Activated CD4-positive, alpha-beta memory T cell treated with anti-CD3 and anti-CD28 coated beads for 36 hours (primary cell): Measurements from ENCODE around the gene RPL39. TPM values are rescaled to one million over a fixed set of nuclear protein-coding genes. Genes with fewer than 3 reads are reported as not detected.

Experiments
- CTCF ChIA-PET: fragments of 350-600 bp; sonication (Branson Sonifier 250); formaldehyde crosslinking; loops from one replicate; lab custom pipeline; 2021; ENCODE audit warnings: antibody characterized with exemption, inconsistent platforms; lab: Charles Lee
- POLR2A ChIA-PET: fragments of 350-600 bp; sonication (Branson Sonifier 250); formaldehyde crosslinking; loops from one replicate; lab custom pipeline; 2021; ENCODE audit warnings: antibody characterized with exemption; lab: Charles Lee
- DNase-seq: peaks from one replicate; pipeline ENCODE4 v3.0.0-alpha.2; 2020
- H3K27ac Mint-ChIP-seq: one replicate; pipeline ENCODE4 v1.8.0; 2021; ENCODE audit warnings: mixed read lengths
- H3K27me3 Mint-ChIP-seq: one replicate; pipeline ENCODE4 v1.8.0; 2021; ENCODE audit warnings: mixed read lengths
- H3K36me3 Mint-ChIP-seq: one replicate; pipeline ENCODE4 v1.8.0; 2021; ENCODE audit warnings: mixed read lengths
- H3K4me1 Mint-ChIP-seq: one replicate; pipeline ENCODE4 v1.8.0; 2021; ENCODE audit warnings: low read depth, mixed read lengths
- H3K4me3 Mint-ChIP-seq: one replicate; pipeline ENCODE4 v1.8.0; 2021; ENCODE audit warnings: mild to moderate bottlenecking, mixed read lengths
- H3K9me3 Mint-ChIP-seq: one replicate; pipeline ENCODE4 v1.8.0; 2021; ENCODE audit warnings: mixed read lengths
- intact Hi-C: fragments of 100-400 bp; cut with micrococcal nuclease; formaldehyde crosslinking; loops from one replicate; pipeline ENCODE4 v1.15.1; 2023
- total RNA-seq, 2 experiments: library from RNA; stranded (reverse); gene quantifications; one replicate each; pipeline ENCODE4 v1.2.3, GENCODE V29; 2021

The RPL39 gene
- total RNA-seq, 2 experiments from 2014 or later, result 2,669 to 2,681 TPM

GRCh38 chrX:119760026-119760877 is 31.2 kb downstream of the RPL39 start:
- Mint-ChIP-seq H3K9me3 (no peaks in the 10 kb centered on the region), H3K4me1 (peaks cover 27% of the 10 kb centered on the region), H3K27ac (no peak overlapping the region), H3K4me3 (no peak overlapping the region), H3K36me3 (no peaks in the 10 kb centered on the region), H3K27me3 (no peaks in the 10 kb centered on the region)
- CTCF ChIA-PET, result interaction anchor here (1.2 to 1.4 kb wide), 3 partner anchors 9 to 31 kb away, joined by 3 to 5 read pairs (median 3); no protein-coding TSS in a partner anchor
- POLR2A ChIA-PET, result no interaction called here
- no peak for DNase-seq
- intact Hi-C loops, result no loop called here

DNA sequence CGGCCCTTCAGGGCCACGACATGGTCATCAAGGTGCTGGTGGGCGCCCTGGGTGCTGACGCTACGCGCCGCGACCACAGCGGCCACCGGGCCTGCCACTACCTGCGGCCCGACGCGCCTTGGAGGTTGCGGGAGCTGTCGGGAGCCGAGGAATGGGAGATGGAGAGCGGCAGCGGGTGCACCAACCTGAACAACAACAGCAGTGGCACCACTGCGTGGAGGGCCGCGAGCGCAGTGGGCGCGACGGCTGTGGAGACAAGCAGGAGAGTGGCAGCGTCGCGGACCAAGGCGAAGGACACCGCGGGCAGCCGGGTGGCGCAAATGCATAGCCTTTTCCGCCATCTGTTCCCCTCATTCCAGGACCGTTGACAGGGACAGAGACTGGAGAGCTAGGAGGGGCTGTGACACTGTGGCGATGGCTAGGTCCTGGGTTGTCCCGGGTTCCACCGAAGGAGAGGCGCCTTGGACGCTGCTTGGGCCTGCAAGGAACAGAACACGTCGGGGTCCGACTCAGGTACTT is 32.1 kb downstream of the RPL39 start:
- H3K27ac Mint-ChIP-seq, result no peak overlapping the region
- peak overlapping the region; percentile 12 for H3K4me3 Mint-ChIP-seq
- ChIA-PET CTCF (interaction anchor here (1.2 to 2.2 kb wide), 4 partner anchors 10 to 243 kb away, joined by 3 to 9 read pairs (median 4); no protein-coding TSS in a partner anchor), POLR2A (interaction anchor here (0.7 to 2.3 kb wide), 3 partner anchors 25 to 111 kb away, joined by 3 to 6 read pairs (median 3); no protein-coding TSS in a partner anchor)
- no peaks in the 10 kb centered on the region for H3K27me3 Mint-ChIP-seq
- intact Hi-C loops, result loop anchor here (5.0 to 10.0 kb wide), 3 partner anchors 113 to 1548 kb away; partner anchors contain the start of genes NDUFA1 and RNF113A
- no peaks in the 10 kb centered on the region for H3K36me3 Mint-ChIP-seq
- no peaks in the 10 kb centered on the region for H3K9me3 Mint-ChIP-seq
- DNase-seq, result no peak
- H3K4me1 Mint-ChIP-seq, result peaks cover 35% of the 10 kb centered on the region

- DNase-seq, result peak; percentile 51
- Mint-ChIP-seq H3K27me3 (no peaks in the 10 kb centered on the region), H3K4me1 (peaks cover 40% of the 10 kb centered on the region), H3K27ac (no peak overlapping the region), H3K9me3 (no peaks in the 10 kb centered on the region), H3K4me3 (peak overlapping the region; percentile 12), H3K36me3 (no peaks in the 10 kb centered on the region)
- ChIA-PET CTCF (interaction anchor here (1.0 to 2.2 kb wide), 8 partner anchors 10 to 243 kb away, joined by 3 to 9 read pairs (median 4); no protein-coding TSS in a partner anchor), POLR2A (interaction anchor here (0.5 to 2.3 kb wide), 9 partner anchors 16 to 216 kb away, joined by 3 to 9 read pairs (median 3); partner anchors contain the start of genes RPL39 and SEPTIN6)
- intact Hi-C loops, result loop anchor here (5.0 to 10.0 kb wide), 3 partner anchors 114 to 1549 kb away; partner anchors contain the start of genes NDUFA1 and RNF113A
Observed at GRCh38 chrX:119758731-119759247, 32.6 kb downstream of the RPL39 start.

DNA sequence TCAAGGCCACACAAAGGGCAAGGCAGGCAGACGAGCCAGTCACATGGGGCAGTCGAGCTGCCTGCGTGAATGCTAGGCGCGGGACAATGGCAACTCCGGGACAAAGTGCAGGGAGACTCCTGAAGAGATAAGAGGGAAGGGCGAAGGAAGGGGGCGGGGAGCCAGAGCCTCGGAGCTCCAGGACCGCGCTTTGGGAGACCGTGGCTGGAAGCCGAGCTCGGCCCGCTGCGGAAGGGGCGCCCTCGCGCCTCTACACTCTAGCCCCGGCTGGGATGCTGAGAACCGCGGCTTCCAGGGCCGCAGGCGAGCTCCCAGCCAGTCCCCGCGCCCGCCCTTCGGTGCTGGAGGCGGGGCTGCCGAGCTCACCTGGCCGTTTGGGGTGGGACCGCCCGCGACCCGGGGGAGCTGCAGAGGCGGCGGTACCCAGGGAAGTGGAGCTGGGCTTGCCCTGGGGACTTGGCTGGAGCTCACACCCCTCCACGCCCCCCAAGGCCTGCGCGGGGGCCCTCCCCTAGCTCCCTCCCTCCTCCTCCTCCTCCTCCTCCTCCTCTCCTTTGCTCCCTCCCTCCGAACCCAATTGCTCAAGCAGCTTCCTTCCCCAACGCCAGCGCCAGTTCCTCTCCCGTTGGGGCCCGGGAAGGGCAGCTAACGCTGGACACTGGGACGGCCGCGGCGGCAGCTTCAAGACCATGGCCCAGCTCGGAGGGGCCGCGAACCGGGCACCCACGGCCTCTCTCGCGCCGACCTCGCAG is 33.3 kb downstream of the RPL39 start, which contains the start of gene SOWAHD:
Gene SOWAHD (plus strand): TSS at position 610 of the 752 bp plus-strand sequence. CDS start 80 bp downstream, at position 690.
- CTCF ChIA-PET, result interaction anchor here (1.0 to 3.3 kb wide), 7 partner anchors 27 to 242 kb away, joined by 3 to 12 read pairs (median 4); partner anchors contain the start of gene RPL39
- intact Hi-C loops, result loop anchor here (2.0 to 10.0 kb wide), 5 partner anchors 65 to 1549 kb away; partner anchors contain the start of genes NDUFA1, NKRF, RNF113A and SEPTIN6
- peaks cover 40% of the 10 kb centered on the region for H3K4me1 Mint-ChIP-seq
- H3K27me3 Mint-ChIP-seq, result no peaks in the 10 kb centered on the region
- peak within 1 kb of the TSS; percentile 68 for H3K4me3 Mint-ChIP-seq
- H3K27ac Mint-ChIP-seq, result peak within 1 kb of the TSS; percentile 61
- peak; percentile 26 for DNase-seq
- no peaks in the 10 kb centered on the region for H3K9me3 Mint-ChIP-seq
- H3K36me3 Mint-ChIP-seq, result no peaks in the 10 kb centered on the region
- POLR2A ChIA-PET, result interaction anchor here (0.5 to 2.3 kb wide), 11 partner anchors 17 to 216 kb away, joined by 3 to 9 read pairs (median 4); partner anchors contain the start of genes NDUFA1, RNF113A, RPL39 and SEPTIN6

DNA sequence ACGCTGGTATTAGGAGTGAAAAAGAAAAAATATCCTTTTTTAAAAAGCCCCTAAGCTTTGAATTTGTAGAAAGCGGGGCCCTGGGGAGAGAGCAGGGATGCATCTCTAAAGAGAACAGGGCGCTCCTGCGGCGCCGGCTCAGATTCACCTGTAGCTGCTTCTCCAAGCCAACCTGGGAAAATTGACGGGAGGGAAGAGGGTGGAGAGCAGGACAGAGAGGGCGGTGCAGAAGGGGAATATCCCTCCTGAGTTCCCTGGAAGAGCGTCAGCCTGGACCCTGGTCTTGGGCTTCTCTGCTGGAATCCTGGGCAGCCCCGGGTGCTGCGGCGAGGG is 33.8 kb downstream of the RPL39 start:
- POLR2A ChIA-PET, result interaction anchor here (1.2 to 2.3 kb wide), 8 partner anchors 17 to 114 kb away, joined by 3 to 9 read pairs (median 5); partner anchors contain the start of genes NDUFA1, RNF113A, RPL39 and SEPTIN6
- CTCF ChIA-PET, result interaction anchor here (1.0 to 3.3 kb wide), 5 partner anchors 28 to 242 kb away, joined by 3 to 12 read pairs (median 4); partner anchors contain the start of gene RPL39
- Mint-ChIP-seq H3K4me1 (peaks cover 40% of the 10 kb centered on the region), H3K27me3 (no peaks in the 10 kb centered on the region), H3K36me3 (no peaks in the 10 kb centered on the region), H3K27ac (peak overlapping the region; percentile 61), H3K4me3 (peak overlapping the region; percentile 68), H3K9me3 (no peaks in the 10 kb centered on the region)
- intact Hi-C loops, result loop anchor here (2.0 to 10.0 kb wide), 5 partner anchors 65 to 1550 kb away; partner anchors contain the start of genes NDUFA1, NKRF, RNF113A and SEPTIN6
- no peak for DNase-seq

DNA sequence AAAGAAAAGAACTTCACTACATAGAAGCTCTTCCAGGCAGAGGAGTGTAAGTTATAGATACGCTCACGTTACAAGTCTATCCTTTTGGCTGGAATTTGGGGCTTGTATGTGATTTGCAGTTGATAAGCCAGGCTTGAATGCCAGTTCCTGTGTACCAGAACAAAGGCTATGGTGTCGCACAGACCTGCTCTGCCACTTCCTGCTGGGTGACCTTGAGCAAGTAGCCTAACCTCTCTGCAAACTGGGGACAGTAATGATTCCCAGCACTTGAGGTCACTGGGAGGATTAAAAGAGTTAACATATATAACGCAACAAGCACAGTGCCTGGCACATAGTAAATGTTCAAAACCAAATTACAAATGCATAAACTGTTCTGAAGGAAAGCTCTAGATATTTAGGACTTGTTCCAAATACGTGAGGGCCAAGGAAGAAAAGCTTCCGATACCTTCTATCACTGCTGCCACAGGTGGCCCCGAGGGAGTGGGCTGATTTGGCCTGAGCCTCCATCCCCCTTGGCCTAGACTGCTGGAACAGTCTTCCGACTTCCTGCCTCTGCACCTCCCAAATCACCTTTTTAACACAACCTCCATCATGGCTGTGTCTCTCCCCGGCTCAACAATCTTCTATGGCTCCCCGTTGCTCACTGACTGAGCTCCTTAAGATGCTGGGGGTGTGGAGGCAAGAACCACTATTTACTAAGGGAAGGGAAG is 34.3 kb downstream of the RPL39 start:
- ChIA-PET POLR2A (interaction anchor here (0.8 to 2.3 kb wide), 10 partner anchors 18 to 183 kb away, joined by 3 to 9 read pairs (median 5); partner anchors contain the start of genes NDUFA1, NKRF, RNF113A and RPL39), CTCF (interaction anchor here (1.2 to 3.3 kb wide), 4 partner anchors 35 to 241 kb away, joined by 3 to 12 read pairs (median 6); partner anchors contain the start of gene RPL39)
- intact Hi-C loops, result loop anchor here (1.0 to 10.0 kb wide), 7 partner anchors 34 to 1550 kb away; partner anchors contain the start of genes NDUFA1, NKRF, RNF113A and RPL39
- H3K4me1 Mint-ChIP-seq, result peaks cover 40% of the 10 kb centered on the region
- H3K27me3 Mint-ChIP-seq, result no peaks in the 10 kb centered on the region
- no peaks in the 10 kb centered on the region for H3K36me3 Mint-ChIP-seq
- peak; percentile 16 for DNase-seq
- peak overlapping the region; percentile 93 for H3K27ac Mint-ChIP-seq
- H3K4me3 Mint-ChIP-seq, result peak overlapping the region; percentile 68
- H3K9me3 Mint-ChIP-seq, result no peaks in the 10 kb centered on the region

GRCh38 chrX:119755981-119756533 is 35.4 kb downstream of the RPL39 start:
- ChIA-PET CTCF (interaction anchor here (1.0 to 3.3 kb wide), 4 partner anchors 29 to 273 kb away, joined by 3 to 12 read pairs (median 4); partner anchors contain the start of gene RPL39), POLR2A (interaction anchor here (0.5 to 2.6 kb wide), 9 partner anchors 32 to 182 kb away, joined by 3 to 11 read pairs (median 4); partner anchors contain the start of genes NKRF, RPL39, SEPTIN6 and UBE2A)
- H3K27ac Mint-ChIP-seq, result peak overlapping the region; percentile 93
- peak overlapping the region; percentile 52 for H3K4me3 Mint-ChIP-seq
- peak; percentile 83 for DNase-seq
- H3K9me3 Mint-ChIP-seq, result no peaks in the 10 kb centered on the region
- H3K27me3 Mint-ChIP-seq, result no peaks in the 10 kb centered on the region
- intact Hi-C loops, result loop anchor here (1.0 to 10.0 kb wide), 7 partner anchors 35 to 1551 kb away; partner anchors contain the start of genes NDUFA1, NKRF, RNF113A and RPL39
- peaks cover 40% of the 10 kb centered on the region for H3K4me1 Mint-ChIP-seq
- H3K36me3 Mint-ChIP-seq, result no peaks in the 10 kb centered on the region

- H3K36me3 Mint-ChIP-seq, result no peaks in the 10 kb centered on the region
- CTCF ChIA-PET, result interaction anchor here (0.6 to 2.5 kb wide), 13 partner anchors 24 to 241 kb away, joined by 3 to 7 read pairs (median 4); partner anchors contain the start of genes RPL39 and SEPTIN6
- no peaks in the 10 kb centered on the region for H3K27me3 Mint-ChIP-seq
- H3K27ac Mint-ChIP-seq, result peak overlapping the region; percentile 90
- peaks cover 40% of the 10 kb centered on the region for H3K4me1 Mint-ChIP-seq
- POLR2A ChIA-PET, result interaction anchor here (0.8 kb wide), 1 partner anchor 62 kb away, joined by 3 read pairs; no protein-coding TSS in a partner anchor
- H3K4me3 Mint-ChIP-seq, result peak overlapping the region; percentile 16
- peak; percentile 54 for DNase-seq
- H3K9me3 Mint-ChIP-seq, result no peaks in the 10 kb centered on the region
- intact Hi-C loops, result loop anchor here (10.0 kb wide), 1 partner anchor 239 kb away; no protein-coding TSS in a partner anchor
Observed at GRCh38 chrX:119753639-119754257, 37.7 kb downstream of the RPL39 start.

DNA sequence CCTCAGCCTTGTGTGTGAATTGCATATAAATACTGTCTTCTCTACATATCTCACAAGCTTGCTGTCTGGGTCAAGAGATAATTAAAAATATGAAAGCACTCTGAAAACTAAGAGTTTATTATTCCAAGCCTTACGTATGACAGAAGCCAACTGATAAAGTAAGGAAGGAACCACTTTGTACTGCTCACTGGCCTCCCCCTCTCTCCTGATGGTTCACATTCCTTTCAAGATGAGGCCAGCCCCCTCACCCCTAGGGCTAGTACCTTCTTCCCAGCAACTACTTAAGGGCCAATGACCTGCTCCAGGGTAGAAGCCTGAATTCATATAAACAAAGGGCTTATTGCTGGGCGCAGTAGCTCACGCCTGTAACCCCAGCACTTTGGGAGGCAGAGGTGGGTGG is 38.4 kb downstream of the RPL39 start:
- peak overlapping the region; percentile 90 for H3K27ac Mint-ChIP-seq
- ChIA-PET POLR2A (no interaction called here), CTCF (interaction anchor here (0.6 to 2.5 kb wide), 6 partner anchors 24 to 143 kb away, joined by 3 to 7 read pairs (median 4); partner anchors contain the start of gene RPL39)

More for the DNA sequence above, 38.4 kb downstream of the RPL39 start:
- Mint-ChIP-seq H3K36me3 (no peaks in the 10 kb centered on the region), H3K9me3 (no peaks in the 10 kb centered on the region), H3K4me3 (no peak overlapping the region), H3K4me1 (peaks cover 40% of the 10 kb centered on the region), H3K27me3 (no peaks in the 10 kb centered on the region)
- DNase-seq, result no peak
- intact Hi-C loops, result loop anchor here (10.0 kb wide), 1 partner anchor 238 kb away; no protein-coding TSS in a partner anchor
